Fibroblast of lung (primary cell): ENCODE results near the gene HIPK4.

ENCODE experiments used
- EZH2 ChIP-seq: IDR thresholded peaks from 2 replicates; pipeline ENCODE4 v1.5.1; 2012; ENCODE audit warnings: low read length, control low read depth, mild to moderate bottlenecking; ENCODE audit errors: missing control alignments
- TF ChIP-seq, protein P1 (sequence below), 2 donors: IDR thresholded peaks in 1 of 2; conservative IDR thresholded peaks in 1 of 2; 1 replicate in 1 of 2; 2 replicates in 1 of 2; pipeline ENCODE4 v1.5.1; 2011 to 2012; ENCODE audit warnings: low read length in 2 of 2, control low read depth in 1 of 2, inconsistent platforms in 1 of 2, low read depth in 1 of 2, mild to moderate bottlenecking in 1 of 2

GRCh38 chr19:40344422-40344821, 45.6 kb downstream of the HIPK4 start:
- TF ChIP-seq, protein P1, sequence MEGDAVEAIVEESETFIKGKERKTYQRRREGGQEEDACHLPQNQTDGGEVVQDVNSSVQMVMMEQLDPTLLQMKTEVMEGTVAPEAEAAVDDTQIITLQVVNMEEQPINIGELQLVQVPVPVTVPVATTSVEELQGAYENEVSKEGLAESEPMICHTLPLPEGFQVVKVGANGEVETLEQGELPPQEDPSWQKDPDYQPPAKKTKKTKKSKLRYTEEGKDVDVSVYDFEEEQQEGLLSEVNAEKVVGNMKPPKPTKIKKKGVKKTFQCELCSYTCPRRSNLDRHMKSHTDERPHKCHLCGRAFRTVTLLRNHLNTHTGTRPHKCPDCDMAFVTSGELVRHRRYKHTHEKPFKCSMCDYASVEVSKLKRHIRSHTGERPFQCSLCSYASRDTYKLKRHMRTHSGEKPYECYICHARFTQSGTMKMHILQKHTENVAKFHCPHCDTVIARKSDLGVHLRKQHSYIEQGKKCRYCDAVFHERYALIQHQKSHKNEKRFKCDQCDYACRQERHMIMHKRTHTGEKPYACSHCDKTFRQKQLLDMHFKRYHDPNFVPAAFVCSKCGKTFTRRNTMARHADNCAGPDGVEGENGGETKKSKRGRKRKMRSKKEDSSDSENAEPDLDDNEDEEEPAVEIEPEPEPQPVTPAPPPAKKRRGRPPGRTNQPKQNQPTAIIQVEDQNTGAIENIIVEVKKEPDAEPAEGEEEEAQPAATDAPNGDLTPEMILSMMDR (conservative IDR thresholded peaks at IDR 0.05 in 1 of 2, IDR thresholded peaks at IDR 0.05 in 1 of 2; ENCODE audit: low read depth in 1 of 2, low read length in 2 of 2), result no peak
- TF ChIP-seq EZH2, result no peak
